HG03378 (cell line): ENCODE results near the gene CDC25B.

Experiments used
- ATAC-seq: cut with Tn5 transposase; IDR thresholded peaks from one replicate; pipeline ENCODE4 v1.9.1; 2021; ENCODE audit warnings: mild to moderate bottlenecking, moderate library complexity; ENCODE audit not compliant: unreplicated experiment

CDC25B gene

GRCh38 chr20:3763671-3764601 is 32.2 kb upstream of the CDC25B start:
- no peak for ATAC-seq

GRCh38 chr20:3764659-3765058 is 31.5 kb upstream of the CDC25B start:
- ATAC-seq, result no peak

GRCh38 chr20:3765171-3765882 is 30.8 kb upstream of the CDC25B start:
- ATAC-seq, result no peak

- ATAC-seq, result no peak
These were observed 29.5 kb upstream of the CDC25B start for GRCh38 chr20:3766422-3767109.

GRCh38 chr20:3767110-3767426 is 29.0 kb upstream of the CDC25B start:
- no peak for ATAC-seq

GRCh38 chr20:3767427-3768341 is 28.4 kb upstream of the CDC25B start, which contains the start of gene ADISSP:
Gene ADISSP (minus strand): TSS chr20:3767753. CDS start chr20:3760100, 7,653 bp downstream.
- ATAC-seq, result peak; percentile 87

- ATAC-seq, result no peak
These were observed 27.6 kb upstream of the CDC25B start for GRCh38 chr20:3768342-3769130.

GRCh38 chr20:3771552-3772058 is 24.5 kb upstream of the CDC25B start:
- ATAC-seq, result no peak

- no peak for ATAC-seq
These were observed 20.5 kb upstream of the CDC25B start for GRCh38 chr20:3775457-3776108.

- ATAC-seq, result no peak
These were observed 18.8 kb upstream of the CDC25B start for GRCh38 chr20:3777381-3777715.

GRCh38 chr20:3777716-3778629 is 18.1 kb upstream of the CDC25B start:
- no peak for ATAC-seq

GRCh38 chr20:3778976-3779375 is 17.1 kb upstream of the CDC25B start:
- ATAC-seq, result no peak

- peak; percentile 55 for ATAC-seq
These were observed 14.8 kb upstream of the CDC25B start, which contains the start of gene SPEF1 for GRCh38 chr20:3781153-3781910. Gene SPEF1 (minus strand): TSS chr20:3781448. CDS start chr20:3781287, 161 bp downstream.

GRCh38 chr20:3782597-3782996 is 13.5 kb upstream of the CDC25B start:
- ATAC-seq, result no peak

GRCh38 chr20:3783068-3783489 is 13.0 kb upstream of the CDC25B start:
- ATAC-seq, result no peak

GRCh38 chr20:3783511-3784195 is 12.5 kb upstream of the CDC25B start:
- no peak for ATAC-seq
